CD4-positive, alpha-beta memory T cell (primary cell): ENCODE measurements around the gene ZFP28. TPM values are rescaled to one million over a fixed set of nuclear protein-coding genes. Genes with fewer than 3 reads are reported as not detected.
A peak's percentile ranks its signal among the peaks of the same experiment; 100 is the strongest.

Experiments used
- CTCF ChIA-PET: fragments of 350-600 bp; sonication (Branson Sonifier 250); formaldehyde crosslinking; loops from one replicate; lab custom pipeline; 2021; ENCODE audit warnings: inconsistent platforms; ENCODE audit not compliant: partially characterized antibody; lab: Charles Lee
- POLR2A ChIA-PET: fragments of 350-600 bp; sonication (Branson Sonifier 250); formaldehyde crosslinking; loops from one replicate; lab custom pipeline; 2021; ENCODE audit not compliant: partially characterized antibody; lab: Charles Lee
- DNase-seq, 5 donors: peaks; one replicate each; pipeline versions ENCODE4 v3.0.0 to v3.0.0-alpha.2; 2020 to 2022; ENCODE audit warnings: mixed read lengths in 1 of 5
- H3K27ac ChIP-seq: one replicate; pipeline ENCODE4 v1.7.0; 2013; ENCODE audit warnings: low read depth, low read length
- H3K27me3 ChIP-seq: 2 replicates; pipeline ENCODE4 v1.7.0; 2013; ENCODE audit warnings: mild to moderate bottlenecking, low read length, moderate library complexity; ENCODE audit not compliant: insufficient read depth
- H3K36me3 ChIP-seq: 2 replicates; pipeline ENCODE4 v1.7.0; 2013; ENCODE audit warnings: mild to moderate bottlenecking, low read length, moderate library complexity; ENCODE audit not compliant: insufficient read depth
- H3K4me1 ChIP-seq: 2 replicates; pipeline ENCODE4 v1.7.0; 2013; ENCODE audit warnings: mild to moderate bottlenecking, low read length, moderate library complexity; ENCODE audit not compliant: insufficient read depth
- H3K4me3 ChIP-seq, 2 donors: one replicate each; pipeline ENCODE4 v1.7.0; 2013; ENCODE audit warnings: low read length in 2 of 2, mild to moderate bottlenecking in 1 of 2
- H3K9me3 ChIP-seq, 2 donors: one replicate each; pipeline ENCODE4 v1.7.0; 2013; ENCODE audit warnings: low read length in 2 of 2, control low read depth in 1 of 2; ENCODE audit not compliant: control insufficient read depth in 1 of 2
- H3K27ac Mint-ChIP-seq, 7 donors: one replicate each; pipeline ENCODE4 v1.8.0; 2020 to 2021; ENCODE audit warnings: mixed read lengths in 7 of 7, mild to moderate bottlenecking in 6 of 7, inconsistent platforms in 3 of 7, moderate library complexity in 3 of 7
- H3K27me3 Mint-ChIP-seq, 2 donors: one replicate each; pipeline ENCODE4 v1.8.0; 2020 to 2021; ENCODE audit warnings: mixed read lengths in 2 of 2
- H3K36me3 Mint-ChIP-seq, 2 donors: one replicate each; pipeline ENCODE4 v1.8.0; 2020 to 2021; ENCODE audit warnings: mixed read lengths in 2 of 2, inconsistent platforms in 1 of 2, mild to moderate bottlenecking in 1 of 2
- H3K4me1 Mint-ChIP-seq, 4 donors: one replicate each; pipeline ENCODE4 v1.8.0; 2020 to 2021; ENCODE audit warnings: mixed read lengths in 4 of 4, mild to moderate bottlenecking in 1 of 4
- H3K4me3 Mint-ChIP-seq, 8 donors: one replicate each; pipeline ENCODE4 v1.8.0; 2020 to 2021; ENCODE audit warnings: mixed read lengths in 8 of 8, mild to moderate bottlenecking in 7 of 8, moderate library complexity in 6 of 8, inconsistent platforms in 3 of 8
- H3K9me3 Mint-ChIP-seq, 8 donors: one replicate each; pipeline ENCODE4 v1.8.0; 2020 to 2021; ENCODE audit warnings: mixed read lengths in 8 of 8, mild to moderate bottlenecking in 5 of 8, inconsistent platforms in 3 of 8, moderate library complexity in 1 of 8
- intact Hi-C: fragments of 100-400 bp; cut with micrococcal nuclease; formaldehyde crosslinking; loops from one replicate; pipeline ENCODE4 v1.15.1; 2023
- polyA plus RNA-seq, 2 donors: library from polyadenylated mRNA; unstranded; fragments of 300-500 nt; fragmentation: Illumina TruSeq; gene quantifications; one replicate each; pipeline ENCODE4 v1.2.3, GENCODE V29; 2021
- total RNA-seq, 2 experiments: library from RNA; stranded (reverse); gene quantifications; one replicate each; pipeline ENCODE4 v1.2.3, GENCODE V29; 2021

Gene ZFP28
- total and polyA plus RNA-seq, 4 experiments from 2014 or later = 1.5 to 8.8 (median 5.6) TPM

DNA sequence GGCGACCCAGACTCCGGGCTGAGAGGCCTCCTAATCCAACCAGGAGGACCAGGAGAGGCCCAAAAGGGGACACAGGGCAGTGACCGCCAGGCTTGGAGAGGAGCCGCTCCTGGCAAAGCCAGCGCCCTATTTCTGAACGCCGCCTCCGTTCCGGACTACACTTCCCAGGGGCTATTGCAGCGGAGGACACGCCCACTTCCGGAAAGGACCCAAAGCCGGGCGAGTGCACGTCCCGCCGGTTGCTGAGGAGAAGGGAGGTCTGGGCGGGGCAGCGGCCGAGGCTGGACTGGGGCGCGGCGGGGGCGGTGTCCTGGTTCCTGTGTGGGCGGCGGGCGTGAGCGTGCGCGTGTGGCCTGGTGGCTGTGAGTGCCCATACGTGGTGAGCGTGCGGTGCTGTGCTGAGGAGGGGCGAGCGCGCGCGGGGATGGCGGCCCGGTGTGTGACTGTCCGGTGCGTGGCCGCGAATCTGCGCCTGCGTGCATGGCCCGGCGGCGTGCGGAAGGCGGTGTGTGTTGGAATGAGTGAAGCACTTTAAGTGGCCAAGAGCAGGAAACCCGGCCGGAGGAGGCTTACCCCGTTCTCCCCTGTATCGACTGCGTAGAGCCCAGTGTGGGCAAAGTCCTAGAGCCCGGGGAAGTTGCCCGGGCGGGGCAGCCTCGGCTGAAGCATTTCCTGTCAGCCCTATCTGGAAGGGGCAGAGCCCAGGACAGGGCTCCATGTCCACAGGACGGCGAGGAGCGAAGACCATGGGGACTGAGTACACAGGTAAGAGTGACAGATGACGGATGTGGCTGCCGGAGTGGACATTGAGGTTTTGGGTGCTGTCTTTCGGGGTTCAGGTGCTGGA lies 28.7 kb downstream of the ZFP28 start, which contains the start of gene ZNF470:
ZNF470 (plus strand) TSS at position 195 of the 847 bp plus-strand sequence. CDS start 2,844 bp downstream, outside the sequence.
- Mint-ChIP-seq H3K4me3 (peak within 1 kb of the TSS; percentile 90 to 99 (median 94)), H3K9me3 (peaks cover 2 to 88% (median 70%) of the 10 kb centered on the region in 8 donors), H3K27me3 (no peaks in the 10 kb centered on the region), H3K4me1 (peaks cover 8 to 23% (median 14%) of the 10 kb centered on the region in 4 donors), H3K27ac (peak within 1 kb of the TSS; percentile 60 to 94 (median 87)), H3K36me3 (peaks cover 51 to 65% of the 10 kb centered on the region in 2 donors)
- H3K4me3 ChIP-seq = peak within 1 kb of the TSS; percentile 58 to 96
- ChIA-PET POLR2A (interaction anchor here (1.0 to 1.9 kb wide), 4 partner anchors 19 to 253 kb away, joined by 3 to 6 read pairs (median 4); partner anchors contain the start of genes ZNF71 and ZSCAN5A), CTCF (no interaction called here)
- peak within 1 kb of the TSS; percentile 59 for H3K27ac ChIP-seq
- peaks cover 13% of the 10 kb centered on the region for H3K4me1 ChIP-seq
- intact Hi-C loops = loop anchor here (1.0 to 5.0 kb wide), 3 partner anchors 28 to 165 kb away; partner anchors contain the start of genes ZFP28, ZNF583 and ZNF71
- peak; percentile 81 to 86 (median 82) for DNase-seq
- H3K9me3 ChIP-seq = peaks cover 5 to 25% of the 10 kb centered on the region in 2 donors
- H3K36me3 ChIP-seq = no peaks in the 10 kb centered on the region
- H3K27me3 ChIP-seq = no peaks in the 10 kb centered on the region

DNA sequence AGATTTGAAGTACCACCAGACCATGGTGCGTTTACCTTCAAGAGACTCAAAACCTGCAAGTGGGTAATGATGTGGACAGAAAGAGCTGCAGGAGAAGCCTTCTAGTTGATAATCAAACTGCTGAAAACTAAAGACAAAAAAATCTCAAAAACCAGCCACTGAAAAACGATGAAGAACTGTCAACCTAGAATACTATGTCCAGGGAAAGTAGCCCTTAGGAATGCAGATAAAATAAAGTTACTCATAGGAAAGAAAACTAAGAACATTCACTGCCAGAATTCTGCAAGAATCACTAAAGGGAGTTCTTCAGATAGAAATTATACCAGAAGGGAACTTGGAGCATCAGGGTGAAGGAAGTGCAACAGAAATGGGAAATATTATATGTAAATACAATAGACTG lies 33.8 kb downstream of the ZFP28 start:
- POLR2A ChIA-PET = interaction anchor here (0.7 kb wide), 1 partner anchor 101 kb away, joined by 3 read pairs; no protein-coding TSS in a partner anchor
- Mint-ChIP-seq H3K36me3 (peaks cover 65 to 73% of the 10 kb centered on the region in 2 donors), H3K4me1 (peaks cover 2 to 10% (median 6%) of the 10 kb centered on the region in 4 donors), H3K27ac (no peak overlapping the region), H3K27me3 (no peaks in the 10 kb centered on the region), H3K4me3 (no peak overlapping the region), H3K9me3 (peaks cover 6 to 91% (median 75%) of the 10 kb centered on the region in 8 donors)
- Histone ChIP-seq H3K4me3 (no peak overlapping the region), H3K36me3 (peaks cover 4% of the 10 kb centered on the region), H3K27ac (no peak overlapping the region), H3K4me1 (peaks cover 7% of the 10 kb centered on the region), H3K27me3 (no peaks in the 10 kb centered on the region), H3K9me3 (peaks cover 6 to 56% of the 10 kb centered on the region in 2 donors)
- CTCF ChIA-PET = no interaction called here
- intact Hi-C loops = no loop called here
- DNase-seq = no peak

DNA sequence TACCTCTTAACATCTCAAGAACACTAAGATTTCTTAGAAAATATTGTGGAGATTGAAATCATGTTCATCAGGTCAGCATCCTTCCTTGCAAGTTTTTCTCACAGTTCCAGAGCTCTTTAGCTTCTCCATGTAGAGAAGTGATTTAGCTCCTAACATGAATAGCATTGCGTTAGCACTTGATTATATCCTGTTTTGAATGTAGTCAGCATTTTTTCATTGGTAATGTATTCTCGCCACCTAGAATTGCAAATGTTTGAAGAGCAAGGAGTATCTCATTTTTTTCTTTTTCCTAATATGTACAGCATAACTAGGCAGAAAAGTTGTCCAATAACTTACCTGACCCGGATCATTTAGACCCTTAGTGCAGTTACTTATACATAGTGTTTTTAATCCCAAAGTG lies 35.2 kb downstream of the ZFP28 start:
- H3K4me1 ChIP-seq = no peaks in the 10 kb centered on the region
- Mint-ChIP-seq H3K4me1 (no peaks in the 10 kb centered on the region), H3K27ac (no peak overlapping the region), H3K27me3 (no peaks in the 10 kb centered on the region), H3K36me3 (peaks cover 63 to 68% of the 10 kb centered on the region in 2 donors), H3K9me3 (peaks cover 6 to 95% (median 84%) of the 10 kb centered on the region in 8 donors), H3K4me3 (no peak overlapping the region)
- H3K4me3 ChIP-seq = peak overlapping the region in 1 of 2 donors; percentile 10
- peaks cover 4% of the 10 kb centered on the region for H3K36me3 ChIP-seq
- CTCF ChIA-PET = no interaction called here
- peaks cover 16 to 69% of the 10 kb centered on the region in 2 donors for H3K9me3 ChIP-seq
- intact Hi-C loops = no loop called here
- no peak for DNase-seq
- no peaks in the 10 kb centered on the region for H3K27me3 ChIP-seq
- no peak overlapping the region for H3K27ac ChIP-seq
- POLR2A ChIA-PET = no interaction called here

- Mint-ChIP-seq H3K9me3 (peaks cover 6 to 100% (median 93%) of the 10 kb centered on the region in 8 donors), H3K27ac (no peak overlapping the region), H3K36me3 (peaks cover 42 to 49% of the 10 kb centered on the region in 2 donors), H3K27me3 (no peaks in the 10 kb centered on the region), H3K4me3 (no peak overlapping the region), H3K4me1 (peaks cover 0 to 4% (median 0%) of the 10 kb centered on the region in 4 donors)
- H3K4me3 ChIP-seq = peak overlapping the region in 1 of 2 donors; percentile 11
- POLR2A ChIA-PET = no interaction called here
- H3K36me3 ChIP-seq = peaks cover 4% of the 10 kb centered on the region
- peaks cover 20 to 84% of the 10 kb centered on the region in 2 donors for H3K9me3 ChIP-seq
- no peaks in the 10 kb centered on the region for H3K27me3 ChIP-seq
- H3K27ac ChIP-seq = no peak overlapping the region
- CTCF ChIA-PET = no interaction called here
- no peak for DNase-seq
- H3K4me1 ChIP-seq = no peaks in the 10 kb centered on the region
- intact Hi-C loops = no loop called here
These were observed 39.2 kb downstream of the ZFP28 start for GRCh38 chr19:56577719-56578602.

GRCh38 chr19:56594446-56594782 lies 55.7 kb downstream of the ZFP28 start:
- H3K27ac Mint-ChIP-seq = peak overlapping the region in 5 of 7 donors; percentile 29 to 94 (median 68)
- peak overlapping the region; percentile 63 for H3K27ac ChIP-seq
- DNase-seq = no peak
- intact Hi-C loops = no loop called here
- peak overlapping the region; percentile 55 to 57 for H3K4me3 ChIP-seq
- H3K27me3 Mint-ChIP-seq = peaks cover 0 to 2% of the 10 kb centered on the region in 2 donors
- H3K36me3 Mint-ChIP-seq = peaks cover 22 to 25% of the 10 kb centered on the region in 2 donors
- ChIA-PET POLR2A (interaction anchor here (0.6 to 1.3 kb wide), 4 partner anchors 28 to 840 kb away, joined by 3 to 6 read pairs (median 4); partner anchors contain the start of genes ZNF470, ZNF582 and ZSCAN5A), CTCF (interaction anchor here (1.3 kb wide), 1 partner anchor 201 kb away, joined by 4 read pairs; the partner anchor contains the start of gene ZNF582)
- peaks cover 12 to 22% (median 16%) of the 10 kb centered on the region in 4 donors for H3K4me1 Mint-ChIP-seq
- H3K36me3 ChIP-seq = no peaks in the 10 kb centered on the region
- H3K27me3 ChIP-seq = no peaks in the 10 kb centered on the region
- H3K9me3 ChIP-seq = no peaks in the 10 kb centered on the region
- H3K9me3 Mint-ChIP-seq = peaks cover 0 to 41% (median 27%) of the 10 kb centered on the region in 8 donors
- H3K4me1 ChIP-seq = peaks cover 17% of the 10 kb centered on the region
- H3K4me3 Mint-ChIP-seq = peak overlapping the region; percentile 86 to 98 (median 92)

DNA sequence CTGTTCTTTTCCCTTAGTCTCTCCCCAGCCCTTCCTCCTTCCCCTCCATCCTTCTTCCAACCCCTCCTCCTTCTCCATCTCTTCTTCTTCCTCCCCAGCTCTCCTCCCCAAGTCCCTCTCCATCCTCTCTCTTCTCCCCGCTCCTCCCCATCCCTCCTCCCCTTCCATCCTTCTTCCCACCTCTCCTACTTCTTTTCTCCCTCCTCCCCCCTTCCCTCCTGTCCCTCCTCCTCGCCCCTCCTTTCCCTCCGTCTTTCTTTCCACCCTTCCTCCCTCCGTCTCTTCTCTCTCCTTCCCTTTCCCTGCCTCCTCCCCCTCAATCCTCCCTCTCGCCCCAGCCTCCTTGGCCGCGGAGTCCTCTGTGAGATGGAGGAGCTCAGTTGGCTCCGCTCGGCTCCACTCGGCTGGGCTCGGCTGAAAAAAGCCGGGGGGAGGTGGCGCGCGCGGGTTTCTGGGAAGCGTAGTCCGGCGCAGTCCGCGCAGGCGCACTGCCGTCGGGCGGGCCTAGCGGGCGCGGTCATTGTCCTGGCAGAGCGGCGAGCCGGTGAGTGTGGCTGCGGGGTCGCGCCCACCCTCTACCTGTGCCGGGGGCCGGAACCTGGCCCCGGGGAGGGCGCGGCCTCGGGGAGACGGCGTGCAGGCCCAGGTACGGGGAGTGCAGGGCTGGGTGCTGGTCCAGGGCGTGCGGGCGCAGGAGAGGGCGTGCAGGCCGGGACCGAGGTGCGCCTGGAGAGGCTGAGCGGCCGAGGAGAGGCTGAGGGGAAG lies 56.2 kb downstream of the ZFP28 start, which contains the start of gene ZNF71:
ZNF71 (plus strand) TSS at position 520 of the 765 bp plus-strand sequence. CDS start 6,257 bp downstream, outside the sequence.
- Mint-ChIP-seq H3K36me3 (peaks cover 23 to 29% of the 10 kb centered on the region in 2 donors), H3K27me3 (peaks cover 0 to 2% of the 10 kb centered on the region in 2 donors), H3K9me3 (peaks cover 0 to 39% (median 28%) of the 10 kb centered on the region in 8 donors), H3K27ac (peak within 1 kb of the TSS; percentile 54 to 94 (median 91)), H3K4me3 (peak within 1 kb of the TSS; percentile 88 to 98 (median 93)), H3K4me1 (peaks cover 12 to 22% (median 16%) of the 10 kb centered on the region in 4 donors)
- Histone ChIP-seq H3K27ac (peak within 1 kb of the TSS; percentile 63), H3K4me3 (peak within 1 kb of the TSS; percentile 55 to 57), H3K36me3 (no peaks in the 10 kb centered on the region), H3K4me1 (peaks cover 17% of the 10 kb centered on the region), H3K27me3 (no peaks in the 10 kb centered on the region), H3K9me3 (no peaks in the 10 kb centered on the region)
- intact Hi-C loops = loop anchor here (1.0 to 5.0 kb wide), 4 partner anchors 28 to 193 kb away; partner anchors contain the start of genes ZFP28, ZNF470, ZNF583 and ZNF835
- ChIA-PET CTCF (interaction anchor here (1.3 kb wide), 1 partner anchor 202 kb away, joined by 4 read pairs; the partner anchor contains the start of gene ZNF582), POLR2A (interaction anchor here (0.6 to 1.3 kb wide), 4 partner anchors 28 to 840 kb away, joined by 3 to 6 read pairs (median 4); partner anchors contain the start of genes ZNF470, ZNF582 and ZSCAN5A)
- peak; percentile 82 to 87 (median 83) for DNase-seq
